Gastroesophageal sphincter (tissue), 4 donors: Measurements from ENCODE around the gene KRTAP10-9. TPM values are rescaled to one million over a fixed set of nuclear protein-coding genes. Genes with fewer than 3 reads are reported as not detected.
"Not testable (repeated sequence)": the region's sequence is repeated elsewhere in the genome, so short reads cannot be mapped to it uniquely, and the experiment has no call there.

Source experiments
- ATAC-seq: fragments of 150-250 bp; one replicate; pipeline ENCODE4 v1.9.1; 2016; ENCODE audit warnings: mild to moderate bottlenecking, moderate library complexity
- H3K27ac ChIP-seq, 4 donors: fragments of 200-600 bp; sonication (generic) in 3 of 4; 1 replicate in 3 of 4; 2 replicates in 1 of 4; pipeline ENCODE4 v1.5.1; 2016 to 2019
- H3K27me3 ChIP-seq: fragments of 200-600 bp; sonication (generic); one replicate; pipeline ENCODE4 v1.5.1; 2019
- H3K36me3 ChIP-seq, 2 donors: fragments of 200-600 bp; sonication (generic); one replicate each; pipeline ENCODE4 v1.5.1; 2019; ENCODE audit warnings: control low read depth in 1 of 2
- H3K4me1 ChIP-seq, 3 donors: fragments of 200-600 bp; sonication (generic); 1 replicate in 2 of 3; 2 replicates in 1 of 3; pipeline ENCODE4 v1.5.1; 2016 to 2019; ENCODE audit warnings: control low read depth in 2 of 3
- H3K4me3 ChIP-seq, 2 donors: fragments of 200-600 bp; sonication (generic); one replicate each; pipeline ENCODE4 v1.5.1; 2019; ENCODE audit warnings: mild to moderate bottlenecking in 1 of 2, moderate library complexity in 1 of 2
- H3K9me3 ChIP-seq, 3 donors: fragments of 200-600 bp; sonication (generic); one replicate each; pipeline ENCODE4 v1.5.1; 2017 to 2019; ENCODE audit warnings: control low read depth in 2 of 3
- EP300 ChIP-seq: sonication (generic); formaldehyde crosslinking; IDR thresholded peaks from one replicate; pipeline ENCODE4 v1.6.1; 2017; ENCODE audit warnings: antibody characterized with exemption, mild to moderate bottlenecking
- POLR2A ChIP-seq, 2 donors: fragments of 450-650 bp; IDR thresholded peaks; one replicate each; pipeline ENCODE4 v1.6.1; 2017; ENCODE audit warnings: antibody characterized with exemption in 2 of 2, mild to moderate bottlenecking in 2 of 2, moderate library complexity in 1 of 2
- POLR2AphosphoS5 ChIP-seq: sonication (generic); formaldehyde crosslinking; IDR thresholded peaks from one replicate; pipeline ENCODE4 v1.6.1; 2017; ENCODE audit warnings: antibody characterized with exemption
- WGBS, 2 donors: methylation state at CpG; one replicate each; pipeline ENCODE4 v1.1.5; 2018; ENCODE audit warnings: low coverage in 1 of 2; 5-methylcytosine and 5-hydroxymethylcytosine counted together
- total RNA-seq, 4 donors: library from RNA; depleted of rRNA; stranded (reverse); fragments of >200 nt; gene quantifications; one replicate each; pipeline ENCODE4 v1.1.0, GENCODE V29; 2016
- TF ChIP-seq, protein P1 (sequence below), 4 experiments: fragments of 200-600 bp in 2 of 4; fragments of 450-650 bp in 2 of 4; sonication (generic) in 1 of 4; IDR thresholded peaks; one replicate each; pipeline ENCODE4 v1.5.1; 2017 to 2019; ENCODE audit warnings: antibody characterized with exemption in 4 of 4, mild to moderate bottlenecking in 2 of 4, moderate library complexity in 2 of 4

Gene KRTAP10-9
- total RNA-seq, 4 donors from 2014 or later = not detected

DNA sequence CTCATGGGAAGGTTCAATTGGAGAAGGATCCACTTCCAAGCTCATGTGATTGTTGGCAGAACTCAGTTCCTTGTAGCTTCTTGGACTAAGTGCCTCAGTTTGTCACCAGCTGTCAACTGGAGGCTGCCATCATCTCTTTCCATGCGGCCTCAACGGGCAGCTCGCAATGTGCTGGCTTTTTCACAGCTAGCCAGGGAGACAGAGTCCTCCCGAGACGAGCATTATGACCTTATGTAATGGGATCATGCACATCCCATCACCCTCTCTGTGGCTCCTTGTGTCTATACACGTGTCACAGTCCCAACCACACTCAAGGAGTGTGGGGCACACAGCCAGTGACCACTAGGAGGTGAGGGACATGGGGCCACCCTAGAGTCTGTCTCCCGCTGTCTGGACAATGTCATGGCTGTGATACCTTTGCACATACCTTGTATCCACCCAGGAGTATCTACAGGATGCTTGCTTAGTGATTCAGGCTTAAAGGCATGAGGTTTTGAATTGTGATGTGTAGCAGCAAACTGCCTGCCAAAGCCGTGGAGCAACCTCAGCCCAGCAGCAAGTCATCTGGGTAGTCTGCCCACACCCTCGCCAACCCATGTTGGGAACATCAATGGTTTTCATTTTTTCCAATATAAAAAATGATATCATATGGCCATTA, 30.7 kb upstream of the KRTAP10-9 start:
- Histone ChIP-seq H3K27me3 (peaks cover 64% of the 10 kb centered on the region), H3K4me3 (no peak overlapping the region), H3K36me3 (no peaks in the 10 kb centered on the region), H3K4me1 (no peaks in the 10 kb centered on the region), H3K27ac (no peak overlapping the region), H3K9me3 (peaks cover 0 to 12% (median 0%) of the 10 kb centered on the region in 3 donors)
- TF ChIP-seq EP300 (no peak), POLR2AphosphoS5 (no peak), POLR2A (IDR thresholded peaks at IDR 0.05) (no peak)
- TF ChIP-seq, protein P1, sequence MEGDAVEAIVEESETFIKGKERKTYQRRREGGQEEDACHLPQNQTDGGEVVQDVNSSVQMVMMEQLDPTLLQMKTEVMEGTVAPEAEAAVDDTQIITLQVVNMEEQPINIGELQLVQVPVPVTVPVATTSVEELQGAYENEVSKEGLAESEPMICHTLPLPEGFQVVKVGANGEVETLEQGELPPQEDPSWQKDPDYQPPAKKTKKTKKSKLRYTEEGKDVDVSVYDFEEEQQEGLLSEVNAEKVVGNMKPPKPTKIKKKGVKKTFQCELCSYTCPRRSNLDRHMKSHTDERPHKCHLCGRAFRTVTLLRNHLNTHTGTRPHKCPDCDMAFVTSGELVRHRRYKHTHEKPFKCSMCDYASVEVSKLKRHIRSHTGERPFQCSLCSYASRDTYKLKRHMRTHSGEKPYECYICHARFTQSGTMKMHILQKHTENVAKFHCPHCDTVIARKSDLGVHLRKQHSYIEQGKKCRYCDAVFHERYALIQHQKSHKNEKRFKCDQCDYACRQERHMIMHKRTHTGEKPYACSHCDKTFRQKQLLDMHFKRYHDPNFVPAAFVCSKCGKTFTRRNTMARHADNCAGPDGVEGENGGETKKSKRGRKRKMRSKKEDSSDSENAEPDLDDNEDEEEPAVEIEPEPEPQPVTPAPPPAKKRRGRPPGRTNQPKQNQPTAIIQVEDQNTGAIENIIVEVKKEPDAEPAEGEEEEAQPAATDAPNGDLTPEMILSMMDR (IDR thresholded peaks at IDR 0.05) = no peak
- ATAC-seq = no peak
- 67 to 76% methylated on average over 6 to 7 of the region's 9 CpGs for WGBS, 2 donors

DNA sequence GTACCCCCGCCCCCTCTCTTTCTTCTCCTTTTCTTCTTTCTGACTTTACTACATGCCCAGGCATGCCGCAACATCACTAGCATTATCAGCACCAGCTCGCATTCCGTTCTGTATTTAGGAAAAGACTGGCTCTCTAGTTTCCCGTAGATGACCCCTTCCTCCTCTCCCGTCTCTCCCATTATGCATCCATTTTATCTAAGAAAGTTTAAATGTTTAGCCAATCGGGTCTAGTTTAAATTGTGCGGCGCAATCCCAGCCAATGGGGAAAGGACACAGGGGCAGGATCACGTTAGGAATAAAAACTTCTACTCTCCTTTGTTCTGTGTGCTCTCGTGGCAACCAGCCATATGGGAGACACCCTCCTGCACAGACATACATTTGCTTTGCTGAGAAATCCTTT, 28.8 kb upstream of the KRTAP10-9 start:
- no peaks in the 10 kb centered on the region for H3K36me3 ChIP-seq
- H3K4me1 ChIP-seq = no peaks in the 10 kb centered on the region
- H3K4me3 ChIP-seq = no peak overlapping the region
- TF ChIP-seq POLR2AphosphoS5 (no peak), POLR2A (IDR thresholded peaks at IDR 0.05) (no peak), EP300 (no peak)
- TF ChIP-seq, protein P1 (IDR thresholded peaks at IDR 0.05) = no peak
- peaks cover 0 to 12% (median 0%) of the 10 kb centered on the region in 3 donors for H3K9me3 ChIP-seq
- no peak for ATAC-seq
- peaks cover 67% of the 10 kb centered on the region for H3K27me3 ChIP-seq
- 67 to 71% methylated on average over 6 to 11 of the region's 11 CpGs for WGBS, 2 donors
- no peak overlapping the region for H3K27ac ChIP-seq

DNA sequence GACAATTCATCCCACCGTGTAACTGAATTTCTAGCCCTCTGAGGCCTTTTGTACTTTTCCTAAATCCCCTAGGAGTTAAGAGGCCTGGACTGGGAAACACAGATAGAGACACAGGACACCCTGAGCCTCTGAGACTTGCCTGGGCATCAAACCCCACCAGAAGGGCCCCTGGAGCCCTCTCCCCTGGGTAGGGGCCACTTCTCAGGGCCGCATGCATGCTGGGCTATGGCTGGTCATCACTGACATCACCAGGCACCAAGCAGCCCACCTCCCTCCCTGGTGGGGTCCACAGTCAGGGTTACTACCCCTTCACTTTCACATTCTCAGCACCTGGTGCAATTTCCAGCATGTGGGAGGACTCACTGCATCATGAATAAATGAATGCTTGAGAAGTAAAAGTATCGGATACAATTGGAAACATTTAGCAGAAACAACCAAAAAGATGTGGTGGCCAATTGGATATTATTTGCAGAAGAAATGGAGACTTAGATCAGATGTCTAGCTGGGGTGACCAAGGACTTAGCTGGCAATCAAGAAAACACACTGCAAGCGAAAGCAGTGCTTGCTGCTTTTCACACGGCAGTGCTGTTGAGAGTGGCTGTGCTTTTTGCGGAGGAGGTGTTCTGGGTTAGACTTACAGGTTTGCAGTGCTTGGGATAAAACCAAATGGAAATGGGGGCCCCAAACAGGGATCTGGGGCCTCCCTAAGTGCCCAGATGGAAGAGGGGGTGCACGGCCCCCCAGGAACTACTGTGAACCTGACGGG, 27.4 kb upstream of the KRTAP10-9 start:
- Histone ChIP-seq H3K36me3 (no peaks in the 10 kb centered on the region), H3K4me1 (no peaks in the 10 kb centered on the region), H3K27ac (no peak overlapping the region), H3K4me3 (no peak overlapping the region), H3K9me3 (peaks cover 0 to 12% (median 0%) of the 10 kb centered on the region in 3 donors), H3K27me3 (peaks cover 76% of the 10 kb centered on the region)
- no peak for ATAC-seq
- WGBS, 2 donors = 73 to 93% methylated on average over 5 to 6 of the region's 8 CpGs
- TF ChIP-seq, protein P1 (IDR thresholded peaks at IDR 0.05) = no peak
- TF ChIP-seq POLR2A (IDR thresholded peaks at IDR 0.05) (no peak), POLR2AphosphoS5 (no peak), EP300 (no peak)

DNA sequence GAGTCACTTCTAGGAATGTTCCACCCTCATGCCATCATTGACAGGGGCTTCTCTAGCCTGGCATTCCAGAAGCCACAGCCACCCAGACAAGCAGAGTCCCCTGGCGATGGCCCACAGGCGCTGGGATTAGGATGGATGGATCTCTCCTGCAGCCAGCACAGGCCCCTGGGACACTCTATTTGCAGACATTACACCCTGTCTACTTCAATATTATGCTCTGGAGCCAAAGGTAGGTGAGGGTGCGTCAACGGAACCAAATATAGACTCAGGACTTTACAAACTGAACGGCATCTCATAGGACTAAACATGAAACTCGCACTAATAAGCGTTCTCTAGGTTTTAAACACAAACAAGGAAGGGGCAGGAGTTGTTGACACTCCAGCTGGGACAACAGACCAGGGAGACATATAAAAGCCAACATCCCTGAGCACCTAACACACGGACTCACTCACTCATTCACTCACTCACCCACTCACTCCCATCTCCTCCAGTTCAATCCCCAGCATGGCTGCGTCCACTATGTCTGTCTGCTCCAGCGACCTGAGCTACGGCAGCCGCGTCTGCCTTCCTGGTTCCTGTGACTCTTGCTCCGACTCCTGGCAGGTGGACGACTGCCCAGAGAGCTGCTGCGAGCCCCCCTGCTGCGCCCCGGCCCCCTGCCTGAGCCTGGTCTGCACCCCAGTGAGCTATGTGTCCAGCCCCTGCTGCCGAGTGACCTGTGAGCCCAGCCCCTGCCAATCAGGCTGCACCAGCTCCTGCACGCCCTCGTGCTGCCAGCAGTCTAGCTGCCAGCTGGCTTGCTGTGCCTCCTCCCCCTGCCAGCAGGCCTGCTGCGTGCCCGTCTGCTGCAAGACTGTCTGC, 26.5 kb upstream of the KRTAP10-9 start, which contains the start of gene KRTAP10-7:
KRTAP10-7 (plus strand) TSS at position 480 of the 861 bp plus-strand sequence; CDS start at position 505, 25 bp downstream.
- H3K36me3 ChIP-seq, H3K4me1 ChIP-seq, H3K4me3 ChIP-seq, ATAC-seq, H3K27ac ChIP-seq: not testable (repeated sequence)
- WGBS, 2 donors = 77 to 83% methylated on average over 5 of the region's 23 CpGs
- Histone ChIP-seq H3K9me3 (peaks cover 0 to 12% (median 0%) of the 10 kb centered on the region in 3 donors), H3K27me3 (peaks cover 78% of the 10 kb centered on the region)

DNA sequence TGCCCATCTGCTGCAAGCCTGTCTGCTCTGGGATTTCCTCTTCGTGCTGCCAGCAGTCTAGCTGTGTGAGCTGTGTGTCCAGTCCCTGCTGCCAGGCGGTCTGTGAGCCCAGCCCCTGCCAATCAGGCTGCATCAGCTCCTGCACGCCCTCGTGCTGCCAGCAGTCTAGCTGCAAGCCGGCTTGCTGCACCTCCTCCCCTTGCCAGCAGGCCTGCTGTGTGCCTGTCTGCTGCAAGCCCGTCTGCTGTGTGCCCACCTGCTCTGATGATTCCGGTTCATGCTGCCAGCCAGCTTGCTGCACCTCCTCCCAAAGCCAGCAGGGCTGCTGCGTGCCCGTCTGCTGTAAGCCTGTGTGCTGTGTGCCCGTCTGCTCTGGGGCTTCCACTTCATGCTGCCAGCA, 25.8 kb upstream of the KRTAP10-9 start:
- not testable (repeated sequence) for ATAC-seq, H3K4me3 ChIP-seq, H3K36me3 ChIP-seq, H3K27ac ChIP-seq, H3K4me1 ChIP-seq
- Histone ChIP-seq H3K9me3 (peaks cover 0 to 12% (median 0%) of the 10 kb centered on the region in 3 donors), H3K27me3 (peaks cover 77% of the 10 kb centered on the region)
- 60 to 80% methylated on average over 1 to 2 of the region's 10 CpGs for whole genome bisulfite sequencing, 2 donors
